ENCODE data around the gene PGLYRP3.

The PGLYRP3 gene

GRCh38 chr1:153310526-153310925 lies 2.2 kb downstream of the PGLYRP3 start:
- no peak for DNase-seq

- DNase-seq = no peak
These were observed 3.3 kb downstream of the PGLYRP3 start for GRCh38 chr1:153309441-153309840.

GRCh38 chr1:153308540-153308939 lies 4.2 kb downstream of the PGLYRP3 start:
- DNase-seq = no peak

GRCh38 chr1:153307221-153307600 lies 5.5 kb downstream of the PGLYRP3 start:
- no peak for DNase-seq

- DNase-seq = no peak
These were observed 6.2 kb downstream of the PGLYRP3 start for GRCh38 chr1:153306303-153307220.

- DNase-seq = no peak
These were observed 7.1 kb downstream of the PGLYRP3 start for GRCh38 chr1:153305682-153306081.

- no peak for DNase-seq
These were observed 10.4 kb downstream of the PGLYRP3 start for GRCh38 chr1:153302308-153302707.

- DNase-seq = no peak
These were observed 18.9 kb downstream of the PGLYRP3 start for GRCh38 chr1:153293851-153294250.

GRCh38 chr1:153293480-153293775 lies 19.3 kb downstream of the PGLYRP3 start:
- DNase-seq = no peak

- DNase-seq = no peak
These were observed 19.8 kb downstream of the PGLYRP3 start for GRCh38 chr1:153292740-153293479.

- no peak for DNase-seq
These were observed 20.6 kb downstream of the PGLYRP3 start for GRCh38 chr1:153292185-153292584.

- DNase-seq = no peak
These were observed 21.2 kb downstream of the PGLYRP3 start for GRCh38 chr1:153291514-153291913.

- DNase-seq = no peak
These were observed 24.0 kb downstream of the PGLYRP3 start for GRCh38 chr1:153288634-153289275.

- no peak for DNase-seq
These were observed 34.9 kb downstream of the PGLYRP3 start for GRCh38 chr1:153277852-153278251.

GRCh38 chr1:153272186-153272585 lies 40.6 kb downstream of the PGLYRP3 start:
- DNase-seq = no peak

- DNase-seq = no peak
These were observed 41.0 kb downstream of the PGLYRP3 start for GRCh38 chr1:153271711-153272110.

GRCh38 chr1:153265457-153265856 lies 47.3 kb downstream of the PGLYRP3 start:
- no peak for DNase-seq

- no peak for DNase-seq
These were observed 50.1 kb downstream of the PGLYRP3 start for GRCh38 chr1:153262462-153263157.

GRCh38 chr1:153262070-153262366 lies 50.7 kb downstream of the PGLYRP3 start:
- no peak for DNase-seq

- no peak for DNase-seq
These were observed 51.3 kb downstream of the PGLYRP3 start for GRCh38 chr1:153261281-153262069.

GRCh38 chr1:153260585-153261280 lies 52.0 kb downstream of the PGLYRP3 start:
- no peak for DNase-seq

- DNase-seq = no peak
These were observed 53.4 kb downstream of the PGLYRP3 start, which contains the start of gene LORICRIN for GRCh38 chr1:153259387-153259786. Gene LORICRIN, plus strand, starts transcription at chr1:153259687. Its CDS starts 1,263 bp downstream, at chr1:153260950.
